ENCODE results near the gene ZNF521.

- TF ChIP-seq CTCF (IDR thresholded peaks at IDR 0.05; ENCODE audit: insufficient read depth, low read depth, low read length) (no peak), EZH2 (IDR thresholded peaks at IDR 0.05; ENCODE audit: insufficient read depth, low read length) (no peak)
Observed at GRCh38 chr18:25279961-25280360, 72.0 kb downstream of the ZNF521 start.
